Ascending aorta (tissue), 2 donors: Measurements from ENCODE around the gene RAB40B. TPM values are rescaled to one million over a fixed set of nuclear protein-coding genes. Genes with fewer than 3 reads are reported as not detected.

Experiments
- DNase-seq, 2 donors: peaks; one replicate each; pipeline ENCODE4 v3.0.0-alpha.2; 2019; ENCODE audit warnings: low spot score in 2 of 2
- H3K27ac ChIP-seq, 2 donors: fragments of 200-600 bp; sonication (generic); one replicate each; pipeline ENCODE4 v1.5.1; 2016 to 2017; ENCODE audit warnings: mild to moderate bottlenecking in 1 of 2
- H3K27me3 ChIP-seq: fragments of 200-600 bp; sonication (generic); one replicate; pipeline ENCODE4 v1.5.1; 2017
- H3K36me3 ChIP-seq, 2 donors: fragments of 200-600 bp; sonication (generic); one replicate each; pipeline ENCODE4 v1.5.1; 2016
- H3K4me1 ChIP-seq, 2 donors: fragments of 200-600 bp; sonication (generic); one replicate each; pipeline ENCODE4 v1.5.1; 2016 to 2017; ENCODE audit warnings: mild to moderate bottlenecking in 1 of 2
- H3K4me3 ChIP-seq, 2 donors: fragments of 200-600 bp; sonication (generic); one replicate each; pipeline ENCODE4 v1.5.1; 2016 to 2017; ENCODE audit warnings: mild to moderate bottlenecking in 1 of 2
- H3K9me3 ChIP-seq, 2 donors: fragments of 200-600 bp; sonication (generic); one replicate each; pipeline ENCODE4 v1.5.1; 2016
- intact Hi-C: fragments of 100-400 bp; cut with DNase I; formaldehyde crosslinking; loops from one replicate; pipeline ENCODE4 v1.15.1; 2023
- total RNA-seq: library from RNA; depleted of rRNA; stranded (reverse); fragments of >200 nt; gene quantifications from one replicate; pipeline ENCODE4 v1.1.0, GENCODE V29; 2016
- TF ChIP-seq, protein P1 (sequence below), 3 experiments: fragments of 200-600 bp in 2 of 3; fragments of 450-650 bp in 1 of 3; sonication (generic) in 2 of 3; IDR thresholded peaks; one replicate each; pipeline ENCODE4 v1.5.1; 2016 to 2019; ENCODE audit warnings: antibody characterized with exemption in 3 of 3, mild to moderate bottlenecking in 1 of 3, moderate library complexity in 1 of 3

The RAB40B gene
- total RNA-seq, 1 donor from 2014 or later: 9.4 TPM

- Histone ChIP-seq H3K27ac (no peak overlapping the region), H3K4me1 (no peaks in the 10 kb centered on the region), H3K27me3 (no peaks in the 10 kb centered on the region), H3K9me3 (no peaks in the 10 kb centered on the region), H3K4me3 (no peak overlapping the region), H3K36me3 (peaks cover 33 to 63% of the 10 kb centered on the region in 2 donors)
- TF ChIP-seq, protein P1, sequence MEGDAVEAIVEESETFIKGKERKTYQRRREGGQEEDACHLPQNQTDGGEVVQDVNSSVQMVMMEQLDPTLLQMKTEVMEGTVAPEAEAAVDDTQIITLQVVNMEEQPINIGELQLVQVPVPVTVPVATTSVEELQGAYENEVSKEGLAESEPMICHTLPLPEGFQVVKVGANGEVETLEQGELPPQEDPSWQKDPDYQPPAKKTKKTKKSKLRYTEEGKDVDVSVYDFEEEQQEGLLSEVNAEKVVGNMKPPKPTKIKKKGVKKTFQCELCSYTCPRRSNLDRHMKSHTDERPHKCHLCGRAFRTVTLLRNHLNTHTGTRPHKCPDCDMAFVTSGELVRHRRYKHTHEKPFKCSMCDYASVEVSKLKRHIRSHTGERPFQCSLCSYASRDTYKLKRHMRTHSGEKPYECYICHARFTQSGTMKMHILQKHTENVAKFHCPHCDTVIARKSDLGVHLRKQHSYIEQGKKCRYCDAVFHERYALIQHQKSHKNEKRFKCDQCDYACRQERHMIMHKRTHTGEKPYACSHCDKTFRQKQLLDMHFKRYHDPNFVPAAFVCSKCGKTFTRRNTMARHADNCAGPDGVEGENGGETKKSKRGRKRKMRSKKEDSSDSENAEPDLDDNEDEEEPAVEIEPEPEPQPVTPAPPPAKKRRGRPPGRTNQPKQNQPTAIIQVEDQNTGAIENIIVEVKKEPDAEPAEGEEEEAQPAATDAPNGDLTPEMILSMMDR (IDR thresholded peaks at IDR 0.05): no peak
- intact Hi-C loops: no loop called here
- DNase-seq: no peak
These were observed 87.1 kb downstream of the RAB40B start for GRCh38 chr17:82611140-82612058.

GRCh38 chr17:82609655-82610054, 88.8 kb downstream of the RAB40B start:
- TF ChIP-seq, protein P1 (IDR thresholded peaks at IDR 0.05): no peak
- Histone ChIP-seq H3K4me1 (no peaks in the 10 kb centered on the region), H3K9me3 (no peaks in the 10 kb centered on the region), H3K27ac (no peak overlapping the region), H3K4me3 (no peak overlapping the region), H3K36me3 (peaks cover 26 to 62% of the 10 kb centered on the region in 2 donors), H3K27me3 (no peaks in the 10 kb centered on the region)
- intact Hi-C loops: no loop called here
- DNase-seq: no peak

DNA sequence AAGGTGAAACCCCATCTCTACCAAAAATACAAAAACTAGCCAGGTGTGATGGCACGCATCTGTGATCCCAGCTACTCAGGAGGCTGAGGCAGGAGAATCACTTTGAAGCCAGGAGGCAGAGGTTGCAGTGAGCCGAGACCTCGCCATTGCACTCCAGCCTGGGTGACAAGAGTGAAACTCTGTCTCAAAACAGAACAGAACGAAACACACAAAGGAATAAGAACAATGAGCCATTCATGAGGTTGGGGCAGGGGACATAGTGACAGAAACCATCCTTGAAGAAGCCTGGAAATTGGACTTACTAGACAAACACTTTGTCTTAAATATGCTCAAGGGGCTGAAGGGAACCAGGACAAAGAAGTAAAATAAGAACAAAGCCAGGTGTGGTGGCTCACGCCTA, 89.7 kb downstream of the RAB40B start:
- TF ChIP-seq, protein P1 (IDR thresholded peaks at IDR 0.05): no peak
- Histone ChIP-seq H3K4me1 (no peaks in the 10 kb centered on the region), H3K27ac (no peak overlapping the region), H3K36me3 (peaks cover 30 to 62% of the 10 kb centered on the region in 2 donors), H3K4me3 (no peak overlapping the region), H3K27me3 (no peaks in the 10 kb centered on the region), H3K9me3 (no peaks in the 10 kb centered on the region)
- intact Hi-C loops: no loop called here
- DNase-seq: no peak

- H3K36me3 ChIP-seq: peaks cover 46 to 85% of the 10 kb centered on the region in 2 donors
- intact Hi-C loops: no loop called here
- H3K4me1 ChIP-seq: no peaks in the 10 kb centered on the region
- TF ChIP-seq, protein P1 (IDR thresholded peaks at IDR 0.05): no peak
- no peak overlapping the region for H3K4me3 ChIP-seq
- no peak for DNase-seq
- H3K27ac ChIP-seq: no peak overlapping the region
- H3K9me3 ChIP-seq: no peaks in the 10 kb centered on the region
- no peaks in the 10 kb centered on the region for H3K27me3 ChIP-seq
These were observed 92.4 kb downstream of the RAB40B start for GRCh38 chr17:82605939-82606600.

Other genes with a start within 250 kb of the RAB40B start
- gene CYBC1, start 247.9 kb downstream of the RAB40B start, total RNA-seq: 124 TPM
- gene NARF, start 240.0 kb downstream of the RAB40B start, total RNA-seq: 38.3 TPM
- 131 TPM for gene FOXK2, start 179.0 kb downstream of the RAB40B start, total RNA-seq
- gene WDR45B, start 50.3 kb downstream of the RAB40B start, total RNA-seq: 53.7 TPM
- 21.0 TPM for gene FN3KRP, start 18.0 kb upstream of the RAB40B start, total RNA-seq
- gene FN3K, start 36.9 kb upstream of the RAB40B start, total RNA-seq: 10.5 TPM
- 156 TPM for gene TBCD, start 53.4 kb upstream of the RAB40B start, total RNA-seq
- gene ZNF750, start 141.3 kb upstream of the RAB40B start, total RNA-seq: not detected